ENCODE results near the gene TSEN15.
"Not testable (repeated sequence)": the region's sequence is repeated elsewhere in the genome, so short reads cannot be mapped to it uniquely, and the experiment has no call there.

Gene TSEN15

DNA sequence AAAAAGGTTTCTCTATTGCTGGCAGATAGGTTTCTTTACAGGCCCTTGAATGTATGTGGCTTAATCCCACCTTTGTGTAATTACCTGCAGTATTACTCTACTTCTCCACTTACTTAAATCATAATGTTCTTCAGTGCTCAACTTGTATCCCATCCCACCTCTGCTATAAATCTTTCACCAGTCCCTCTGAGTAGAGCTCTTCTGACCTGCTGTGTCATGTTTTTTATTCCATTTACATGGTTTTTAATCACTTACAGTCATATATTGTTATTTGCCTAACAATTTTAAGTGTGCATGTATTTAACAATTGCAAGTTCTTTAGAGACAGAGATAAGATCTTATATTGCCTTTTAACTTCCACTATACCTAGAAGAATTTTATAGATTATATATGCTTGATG is 2.4 kb downstream of the TSEN15 start:
- no peak for DNase-seq (ENCODE audit: low read depth)

DNA sequence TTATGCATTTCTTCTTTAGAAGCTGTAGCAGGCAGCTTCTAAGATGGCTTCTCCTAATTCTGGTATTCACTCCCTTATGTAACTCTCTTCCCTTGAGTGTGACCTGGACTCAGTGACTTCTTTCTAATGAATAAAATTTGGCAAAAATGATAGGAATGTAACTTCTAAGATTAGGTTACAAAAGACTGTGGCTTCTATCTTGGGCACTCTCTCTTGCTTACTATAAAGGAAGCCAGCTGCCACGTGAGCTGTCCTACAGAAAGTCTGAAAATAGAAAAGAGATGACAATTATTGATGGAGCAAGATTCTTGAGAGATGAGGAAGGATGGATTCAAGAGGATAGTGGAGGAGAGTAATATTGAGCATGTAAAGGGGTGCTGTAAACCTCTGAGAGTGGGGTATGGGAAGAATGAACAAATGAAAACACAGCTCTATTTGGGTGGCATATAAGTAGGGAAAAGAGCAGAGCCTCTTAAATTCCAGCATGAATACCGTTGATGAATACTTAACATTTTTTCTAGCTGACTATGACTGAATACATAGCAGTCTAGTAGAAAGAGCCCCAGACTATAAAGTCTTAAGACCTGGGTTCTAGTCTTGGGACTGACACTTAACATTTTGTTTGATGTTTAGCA is 5.5 kb downstream of the TSEN15 start:
- DNase-seq (ENCODE audit: low read depth) = peak; percentile 75

DNA sequence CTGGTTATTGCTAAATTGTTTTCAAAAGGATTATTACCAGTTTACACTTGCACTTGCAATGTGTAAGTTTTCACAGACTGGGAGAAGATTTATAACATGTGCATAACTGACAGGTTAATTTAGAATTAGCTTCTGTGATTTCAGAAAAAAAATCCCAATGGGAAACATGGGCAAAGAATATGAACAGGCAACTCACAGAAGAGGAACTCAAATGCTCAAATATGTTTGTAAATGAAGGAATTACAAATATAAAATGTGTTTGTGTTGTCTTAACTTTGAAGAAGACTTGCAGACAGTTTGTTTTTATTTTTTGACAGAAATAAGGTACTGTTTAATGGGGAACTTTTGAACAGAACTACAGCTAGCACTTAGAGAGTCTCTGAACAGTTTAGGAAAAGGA is 8.4 kb downstream of the TSEN15 start:
- no peak for DNase-seq (ENCODE audit: low read depth)

DNA sequence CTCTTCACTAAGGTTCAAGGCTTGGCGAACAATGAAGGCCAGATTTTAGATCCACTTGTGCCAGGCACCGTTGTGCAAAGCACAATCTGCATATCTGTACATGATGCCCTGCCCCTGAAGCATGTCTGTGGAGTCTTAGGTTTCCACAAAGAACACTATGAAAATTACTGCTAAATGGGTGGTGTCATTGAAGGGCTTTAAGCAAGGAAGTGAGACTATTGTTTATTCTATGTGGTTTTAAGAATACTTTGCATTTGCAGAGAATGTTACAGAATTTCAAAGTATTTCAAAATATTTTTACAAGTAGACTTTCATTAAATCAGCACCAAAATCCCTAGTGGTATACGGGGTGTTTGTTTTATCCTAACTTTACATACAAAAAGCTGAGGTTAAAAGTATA is 8.8 kb downstream of the TSEN15 start:
- DNase-seq (ENCODE audit: low read depth) = no peak

DNA sequence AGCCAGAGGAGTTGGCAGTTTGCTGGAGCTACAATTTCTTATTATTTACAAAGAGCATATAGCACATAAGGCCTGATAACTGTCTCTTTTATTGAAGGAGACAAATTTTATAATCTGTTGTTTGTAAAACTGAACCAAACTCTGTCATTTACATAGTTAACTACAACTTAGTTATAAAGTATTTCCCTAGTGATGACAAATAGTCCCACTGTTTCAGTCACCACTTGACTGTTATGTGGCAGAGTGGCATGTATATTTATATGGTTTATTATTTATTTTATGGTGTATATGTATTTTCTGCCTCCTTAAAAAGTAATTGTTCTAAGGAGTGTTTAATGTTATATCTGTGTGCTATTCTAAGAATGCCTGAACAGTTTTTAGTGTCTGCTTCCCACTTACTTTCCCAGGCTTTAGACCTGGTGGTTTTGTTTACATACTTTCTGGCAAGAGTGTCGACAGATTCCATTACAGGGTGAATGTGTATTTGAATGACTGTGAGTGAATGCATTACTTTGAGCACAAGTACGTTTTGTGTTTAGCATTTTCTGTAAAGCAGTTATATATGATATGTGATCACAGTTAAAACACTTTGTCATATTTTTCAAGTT is 10.0 kb downstream of the TSEN15 start:
- DNase-seq (ENCODE audit: low read depth) = peak; percentile 52

DNA sequence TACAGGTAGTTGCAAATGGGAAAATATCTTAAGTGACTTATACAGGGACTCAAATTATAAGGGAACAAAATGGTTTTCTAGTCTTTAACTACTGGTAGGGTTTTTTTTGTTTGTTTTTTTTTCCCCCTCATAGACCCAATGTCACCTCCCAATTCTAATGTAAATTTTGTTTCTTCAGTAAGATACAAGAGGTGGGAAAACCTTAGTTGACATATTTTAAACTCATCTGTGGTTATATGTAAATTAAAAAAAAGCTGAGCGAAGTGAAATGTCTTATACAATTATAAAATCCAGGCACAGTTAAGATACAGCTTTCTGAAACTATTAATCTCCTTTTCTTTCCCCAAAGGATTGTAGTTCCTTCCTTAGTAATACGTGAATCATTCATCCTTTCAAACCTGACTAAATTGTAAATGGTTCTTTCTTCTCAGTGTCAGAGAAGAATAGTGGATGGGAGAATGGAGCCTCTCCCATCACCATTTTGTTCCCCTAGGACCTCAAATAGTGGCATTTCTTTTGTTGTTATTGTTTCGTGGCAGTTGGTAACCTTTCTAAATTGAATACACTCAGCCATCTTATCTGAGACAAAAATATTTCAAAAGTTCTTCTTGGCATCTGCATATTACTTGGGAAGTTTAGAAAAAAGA is 11.2 kb downstream of the TSEN15 start:
- DNase-seq (ENCODE audit: low read depth) = no peak

DNA sequence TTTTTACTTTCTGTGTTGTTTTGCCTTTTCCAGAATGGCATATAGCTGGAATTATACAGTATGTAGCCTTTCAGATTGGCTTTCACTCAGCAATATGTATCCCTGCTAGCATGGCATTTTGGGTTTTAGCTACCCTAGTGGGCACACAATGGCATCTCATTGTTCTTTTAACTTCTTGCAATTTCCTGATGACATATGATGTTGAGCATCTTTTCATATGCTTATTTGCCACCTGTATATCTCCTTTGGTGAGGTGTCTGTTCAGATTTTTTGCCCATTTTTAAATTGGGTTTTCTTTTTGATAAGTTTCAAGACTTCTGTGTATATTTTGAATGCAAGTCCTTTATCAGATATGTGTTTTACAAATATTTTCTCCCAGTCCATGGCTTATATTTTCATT is 14.0 kb downstream of the TSEN15 start:
- DNase-seq (ENCODE audit: low read depth) = no peak

DNA sequence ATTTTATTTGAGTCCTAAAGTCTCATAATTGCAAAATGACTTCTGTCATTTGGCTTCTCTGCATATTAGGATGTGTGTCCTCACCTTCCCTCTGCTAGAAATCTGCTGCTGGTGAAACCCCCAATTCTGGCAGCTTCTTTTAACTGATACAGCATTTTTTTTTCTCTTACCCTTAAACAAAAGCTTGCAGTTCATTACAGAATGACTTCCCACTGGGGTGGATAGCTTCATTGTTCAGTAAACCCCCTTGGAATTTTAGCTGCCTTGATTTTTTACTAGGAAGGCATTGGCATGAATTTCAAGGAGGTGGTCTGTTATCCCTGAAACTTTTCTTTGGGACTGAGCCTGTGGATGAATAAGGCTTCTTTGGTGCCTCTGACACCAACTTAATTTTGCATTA is 16.8 kb downstream of the TSEN15 start:
- no peak for DNase-seq (ENCODE audit: low read depth)

DNA sequence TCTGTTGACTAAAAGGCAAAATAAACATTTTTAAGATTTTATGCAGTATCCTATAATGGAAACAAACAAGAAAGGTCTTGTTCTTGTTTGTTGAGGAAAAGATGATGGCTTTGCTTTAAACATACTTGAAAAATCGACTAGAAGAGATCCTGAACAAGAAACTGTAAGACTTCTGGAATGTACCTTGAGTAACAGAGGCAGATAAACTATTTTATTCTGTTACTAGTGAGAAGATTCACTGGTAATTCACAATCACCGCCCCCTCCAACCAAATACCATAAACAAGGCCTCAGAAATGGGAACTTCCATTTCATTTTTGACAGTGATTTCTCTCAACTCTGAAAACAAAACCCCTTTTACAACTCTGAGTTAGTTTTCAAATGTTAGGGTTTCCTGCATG is 18.1 kb downstream of the TSEN15 start:
- DNase-seq (ENCODE audit: low read depth) = no peak

DNA sequence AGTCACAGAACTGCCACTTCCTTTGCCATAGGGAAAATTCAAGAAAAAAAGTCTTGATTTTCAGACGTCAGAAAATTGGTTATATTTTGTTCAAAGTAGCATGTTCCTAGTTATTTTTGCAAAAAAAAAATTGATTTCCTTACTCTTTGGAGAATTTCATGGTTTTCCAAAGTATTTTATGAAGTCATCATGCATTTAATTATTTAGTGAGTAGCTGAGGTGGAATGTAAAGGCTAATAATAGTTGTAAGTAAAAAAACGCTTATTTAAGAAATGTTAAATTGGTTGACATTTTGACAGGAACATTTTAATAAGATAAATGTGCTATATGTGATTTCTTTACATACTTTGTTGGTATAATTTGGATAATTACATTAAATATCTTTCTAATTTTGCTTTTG is 20.8 kb downstream of the TSEN15 start:
- DNase-seq (ENCODE audit: low read depth) = no peak

DNA sequence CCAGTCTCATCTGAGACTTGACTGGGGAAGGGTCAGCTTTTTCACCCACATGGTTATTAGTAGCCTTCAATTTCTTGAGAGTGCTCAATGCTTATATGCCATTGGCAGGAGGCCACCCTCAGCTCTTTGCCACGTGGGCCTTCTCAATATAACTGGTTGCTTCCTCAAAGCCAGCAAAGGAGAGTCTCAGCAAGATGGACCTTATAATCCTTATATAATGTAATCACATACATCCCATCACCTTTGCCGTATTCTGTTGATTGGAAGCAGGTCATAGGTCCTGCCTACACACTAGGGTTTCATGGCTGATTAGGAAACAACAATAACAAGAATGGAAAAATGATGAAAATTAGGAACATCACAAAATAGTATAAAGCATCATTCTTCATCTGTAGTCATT is 22.9 kb downstream of the TSEN15 start:
- DNase-seq (ENCODE audit: low read depth) = no peak

DNA sequence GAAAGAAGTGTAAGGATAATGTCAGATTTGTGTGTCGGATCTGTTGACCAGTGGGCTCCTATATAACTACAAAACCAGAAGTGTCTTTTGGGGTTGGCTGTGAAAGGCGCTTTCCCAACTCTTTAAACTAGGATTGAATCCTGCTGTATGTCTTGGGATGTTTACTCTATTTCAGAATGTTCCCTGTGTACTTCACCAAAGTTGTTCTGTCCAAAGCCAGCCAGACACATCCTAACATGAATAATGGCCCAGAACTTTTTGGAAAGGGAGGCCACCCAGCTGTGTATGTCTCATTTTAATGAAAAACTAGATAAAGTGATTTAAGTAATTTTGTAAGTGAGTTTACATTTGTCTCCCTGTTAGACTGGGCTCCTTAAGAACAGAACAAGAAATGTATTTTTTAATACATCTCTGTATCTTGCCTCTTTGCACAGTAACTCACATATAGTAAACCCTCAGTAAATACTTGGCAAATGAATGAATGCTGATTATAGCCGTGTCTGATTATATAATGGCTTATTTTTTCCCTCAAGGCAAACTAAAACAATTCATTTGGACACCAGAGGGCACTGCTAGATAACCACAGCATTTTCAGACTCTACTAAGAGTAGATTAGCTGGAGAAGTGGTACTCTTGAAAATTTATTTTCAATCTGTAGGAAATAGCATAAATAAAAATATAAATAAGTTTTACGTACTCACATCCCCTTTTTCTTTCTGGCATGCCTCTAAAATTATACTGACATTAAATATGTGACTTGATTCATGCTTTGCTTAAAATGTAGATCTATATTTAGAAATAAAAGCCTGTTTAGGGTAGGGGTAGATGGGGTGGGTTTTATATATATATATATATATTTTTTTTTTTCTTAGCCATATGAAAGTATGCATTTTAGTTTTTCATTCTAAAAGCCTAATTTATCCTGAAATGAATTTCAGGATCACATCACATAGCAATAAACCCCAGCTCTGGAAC is 23.8 kb downstream of the TSEN15 start:
- peak; percentile 39 for DNase-seq (ENCODE audit: low read depth)

DNA sequence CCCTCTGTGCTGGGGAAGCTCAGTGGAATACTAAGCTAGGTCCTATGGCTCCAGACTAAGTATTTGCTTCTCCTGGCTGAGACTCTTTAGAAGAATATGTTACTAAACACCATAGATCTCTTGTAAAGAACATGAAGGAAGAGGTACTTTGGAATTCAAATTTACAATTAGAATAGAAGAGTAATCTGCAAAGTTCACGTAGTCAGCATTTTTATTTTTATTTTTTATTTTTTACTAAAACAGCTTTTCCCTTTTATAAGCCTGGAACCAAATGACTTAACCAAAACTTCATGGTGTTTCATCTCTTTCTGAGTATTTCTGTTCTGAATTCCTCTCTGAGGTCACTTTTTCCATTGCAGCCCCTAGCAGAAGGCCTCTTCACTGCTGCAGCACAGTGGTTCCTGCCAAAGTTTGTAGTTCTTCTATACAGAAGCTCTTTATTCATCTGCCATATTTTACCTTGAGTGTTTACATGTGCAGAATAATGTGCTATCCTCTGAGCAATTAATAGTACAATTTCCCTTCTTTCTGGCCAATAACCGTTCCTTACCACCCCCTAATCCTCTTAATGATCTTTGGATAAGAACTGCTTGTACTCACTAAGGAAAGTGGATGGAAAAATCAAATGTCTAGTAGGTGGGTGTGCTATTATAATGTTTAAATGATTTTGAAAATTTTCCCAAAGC is 27.2 kb downstream of the TSEN15 start:
- DNase-seq (ENCODE audit: low read depth) = no peak

DNA sequence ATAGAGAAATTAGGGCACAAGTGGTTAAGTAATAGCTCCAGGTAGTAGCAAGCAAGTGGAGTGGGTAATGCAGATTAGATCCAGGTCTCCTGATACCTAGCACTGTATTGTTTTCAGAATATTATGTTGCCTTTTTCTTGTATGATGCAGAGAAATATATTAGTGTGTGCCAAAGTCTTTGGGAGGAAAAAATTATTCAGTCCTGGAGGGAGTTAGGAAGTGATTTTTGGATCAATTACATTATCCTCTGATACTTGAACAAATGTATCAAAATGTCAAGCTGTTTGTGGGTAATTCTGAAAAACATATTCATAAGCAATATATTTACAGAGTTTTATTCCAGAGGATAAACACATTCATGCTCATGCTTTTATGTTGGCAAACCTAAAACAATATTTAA is 28.8 kb downstream of the TSEN15 start:
- no peak for DNase-seq (ENCODE audit: low read depth)

DNA sequence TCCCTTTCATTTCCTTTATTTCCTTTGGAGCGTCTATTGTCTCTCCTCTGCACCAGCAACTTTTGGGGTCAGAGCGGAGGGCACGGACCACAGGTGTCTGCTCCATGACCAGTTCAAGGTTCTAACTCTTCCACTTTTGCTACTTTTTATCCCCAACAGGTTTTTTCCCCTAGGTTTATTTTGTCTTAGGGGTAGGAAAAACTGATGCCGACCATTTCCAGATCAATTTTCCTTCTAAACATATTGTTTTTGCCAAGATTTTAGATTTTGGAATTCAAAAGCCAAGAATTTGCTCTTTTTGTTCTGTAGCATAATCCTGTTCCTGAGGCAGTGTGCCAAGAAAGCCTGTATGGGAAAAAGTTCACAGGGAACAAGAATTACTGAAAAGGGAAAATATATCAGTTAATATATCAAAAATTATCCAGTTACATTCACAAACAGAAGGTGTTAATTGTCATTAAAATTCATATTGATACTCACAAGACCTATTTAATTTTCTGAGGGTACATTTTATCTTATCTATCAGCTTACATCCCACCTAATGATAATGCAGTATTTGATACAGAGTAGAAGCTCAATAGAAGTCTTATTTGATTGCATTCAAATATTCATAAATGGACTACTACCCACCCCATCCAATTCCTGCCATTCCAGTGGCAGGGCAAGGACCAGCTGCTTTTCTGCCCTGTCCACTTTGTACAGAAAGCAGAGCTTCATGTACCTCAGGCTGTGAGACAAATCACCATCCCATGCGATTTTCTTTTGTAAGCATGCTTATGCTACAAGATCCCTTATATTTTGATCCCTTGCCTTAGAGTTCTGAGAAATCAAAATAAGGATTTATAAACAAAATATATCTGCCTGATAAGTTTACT is 31.2 kb downstream of the TSEN15 start:
- DNase-seq (ENCODE audit: low read depth) = no peak

DNA sequence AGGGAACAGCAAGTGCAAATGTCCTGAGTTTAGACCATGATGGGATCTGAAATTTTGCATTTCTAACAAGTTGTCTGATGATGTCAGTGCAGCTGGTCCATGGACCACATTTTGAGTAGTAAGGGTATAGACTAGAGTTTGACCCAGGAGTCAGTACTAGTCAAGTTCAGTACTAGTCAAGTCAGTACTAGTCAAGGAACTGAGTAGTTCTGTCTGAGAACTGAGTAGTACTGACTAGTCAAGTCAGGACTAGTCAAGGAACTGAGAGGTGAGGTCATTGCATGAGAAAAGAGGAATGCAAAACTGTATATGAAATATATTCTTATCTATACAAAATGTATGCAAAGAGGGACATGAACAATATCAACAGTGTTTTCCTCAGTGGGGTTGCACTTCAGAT is 34.1 kb downstream of the TSEN15 start:
- DNase-seq (ENCODE audit: low read depth) = no peak

DNA sequence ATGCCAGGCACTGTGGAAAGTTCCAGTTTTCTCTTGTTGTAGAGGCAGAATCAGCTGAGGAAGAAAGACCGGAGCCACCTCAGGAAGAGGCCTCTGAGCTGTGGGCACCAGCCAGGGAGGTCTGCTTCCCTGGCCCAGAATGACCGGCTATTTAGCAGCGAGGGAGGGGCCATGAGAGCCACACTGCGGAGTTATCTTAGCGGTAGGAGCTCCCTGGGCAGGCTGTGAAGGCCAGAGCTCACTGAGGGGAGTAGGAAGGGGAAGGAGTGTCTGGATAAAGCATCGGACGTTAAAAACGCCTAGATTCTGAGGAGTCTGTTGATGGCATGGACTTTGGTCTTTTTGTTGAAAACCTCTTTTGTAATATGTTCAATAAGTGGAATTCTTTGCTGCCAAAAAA is 36.5 kb downstream of the TSEN15 start:
- no peak for DNase-seq (ENCODE audit: low read depth)

DNA sequence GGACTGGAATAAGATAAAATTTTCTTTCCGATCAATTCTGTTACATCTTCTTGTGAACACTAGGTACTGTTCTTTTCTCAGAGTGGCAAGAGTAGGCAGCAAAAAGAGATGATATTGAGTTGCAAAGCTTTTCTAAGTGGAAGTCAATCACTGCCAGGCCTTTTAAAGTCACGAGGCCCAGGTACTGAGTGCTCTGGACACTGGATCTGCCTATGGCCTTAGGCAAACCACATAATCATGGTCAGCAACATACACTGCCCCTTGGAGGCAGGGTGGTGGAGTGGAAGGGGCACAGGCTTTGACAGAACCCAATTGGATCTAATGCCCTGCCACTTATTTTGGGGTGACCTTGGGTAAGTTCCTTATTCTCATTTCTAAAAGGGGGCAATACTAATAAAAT is 41.5 kb downstream of the TSEN15 start:
- DNase-seq (ENCODE audit: low read depth) = no peak

DNA sequence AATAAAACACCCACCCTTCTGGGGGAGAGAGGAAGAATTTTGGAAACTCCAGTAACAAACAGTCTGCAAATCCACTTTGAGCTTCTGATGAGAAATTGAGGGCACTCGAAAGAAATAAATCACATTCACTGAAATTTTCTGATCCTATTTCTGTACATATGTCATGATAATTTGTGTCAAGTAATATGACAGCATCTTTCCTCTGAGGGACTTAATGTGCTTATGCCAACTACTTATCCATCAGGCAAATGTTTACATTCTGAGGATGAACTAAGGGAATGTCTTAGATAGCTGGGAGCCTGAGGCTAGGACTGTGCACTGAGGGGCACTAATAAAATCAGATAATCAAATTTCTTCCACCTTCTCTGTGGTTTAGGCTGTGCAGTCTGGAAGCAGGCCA is 44.5 kb downstream of the TSEN15 start:
- DNase-seq (ENCODE audit: low read depth) = no peak

DNA sequence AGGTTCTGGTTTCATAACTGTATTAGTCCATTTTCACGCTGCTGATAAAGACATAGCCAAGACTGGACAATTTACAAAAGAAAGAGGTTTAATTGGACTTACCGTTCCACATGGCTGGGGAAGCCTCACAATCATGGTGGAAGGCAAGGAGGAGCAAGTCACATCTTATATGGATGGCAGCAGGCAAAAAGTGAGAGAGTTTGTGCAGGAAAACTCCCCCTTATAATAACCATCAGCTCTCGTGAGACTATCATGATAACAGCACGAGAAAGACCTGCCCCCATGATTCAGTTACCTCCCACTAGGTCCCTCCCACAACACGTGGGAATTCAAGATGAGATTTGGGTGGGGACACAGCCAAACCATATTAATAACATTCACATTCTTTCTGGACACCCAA is 45.0 kb downstream of the TSEN15 start:
- DNase-seq (ENCODE audit: low read depth) = not testable (repeated sequence)

DNA sequence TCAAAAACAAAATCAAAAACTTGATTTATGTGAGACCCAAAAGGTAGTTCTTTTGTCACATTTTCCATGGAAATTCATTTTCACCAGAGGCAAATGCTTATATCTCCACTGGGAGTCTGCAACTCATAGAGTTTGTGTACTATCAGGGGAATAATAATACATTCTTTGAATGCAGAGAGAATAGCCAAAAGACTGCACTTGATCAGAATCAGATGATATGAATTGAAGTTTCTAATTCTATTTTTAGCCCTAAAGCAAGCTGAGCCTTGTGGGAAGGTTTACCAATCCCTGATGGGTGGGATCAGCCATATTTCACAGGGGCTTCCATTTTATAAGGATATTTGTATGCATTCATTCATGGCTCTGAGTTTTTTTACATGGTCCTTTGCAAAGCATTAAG is 49.6 kb downstream of the TSEN15 start:
- no peak for DNase-seq (ENCODE audit: low read depth)

Measured in GM04504 (cell line).